ENCODE data around the gene RAMP3. TPM values are rescaled to one million over a fixed set of nuclear protein-coding genes. Genes with fewer than 3 reads are reported as not detected.

The RAMP3 gene
- total and polyA plus RNA-seq, 2 donors (not counting 1 experiment from before 2014, with no cell fraction given), result not detected

- Mint-ChIP-seq H3K4me1 (no peaks in the 10 kb centered on the region), H3K27ac (no peak overlapping the region), H3K4me3 (no peak overlapping the region), H3K9me3 (ENCODE audit: insufficient read depth) (no peaks in the 10 kb centered on the region), H3K27me3 (peaks cover 56% of the 10 kb centered on the region)
- H3K4me3 ChIP-seq (ENCODE audit: control extremely low read depth in 1 of 5, extremely low read depth in 1 of 5, insufficient read depth in 1 of 5, low read depth in 2 of 5, low read length in 4 of 5), result no peak overlapping the region
- TF ChIP-seq CTCF (IDR thresholded peaks at IDR 0.05), result no peak
- TF ChIP-seq EZH2 (IDR thresholded peaks at IDR 0.05; ENCODE audit: borderline replicate concordance, insufficient read depth, low read depth, low read length, poor library complexity, severe bottlenecking), result no peak
- H3K27me3 ChIP-seq (replicated peaks in 1 of 4; ENCODE audit: control extremely low read depth in 1 of 4, control insufficient read depth in 3 of 4, insufficient read depth in 4 of 4, low read length in 3 of 4), result peaks cover 0 to 31% (median 5%) of the 10 kb centered on the region in 4 experiments
- H3K9ac ChIP-seq (ENCODE audit: low read length), result no peak overlapping the region
- H3K79me2 ChIP-seq (ENCODE audit: control insufficient read depth, insufficient read depth, low read length), result no peaks in the 10 kb centered on the region
- no peak overlapping the region for H2AFZ ChIP-seq (ENCODE audit: insufficient read depth, low read depth, low read length, poor library complexity, severe bottlenecking)
- no peak overlapping the region for H3K4me2 ChIP-seq (replicated peaks; ENCODE audit: low read depth, low read length, poor library complexity, severe bottlenecking)
- no peak for ATAC-seq (ENCODE audit: low read depth)
- intact Hi-C loops (cut with micrococcal nuclease), result no loop called here
- POLR2A ChIA-PET, result no interaction called here
- no peaks in the 10 kb centered on the region for H3K4me1 ChIP-seq (ENCODE audit: control insufficient read depth in 2 of 2, insufficient read depth in 2 of 2, low read length in 2 of 2)
- CTCF ChIA-PET, result no interaction called here
- H3K27ac ChIP-seq (ENCODE audit: low read length in 2 of 2), result no peak overlapping the region
- H3K36me3 ChIP-seq (replicated peaks in 1 of 2; ENCODE audit: control extremely low read depth in 1 of 2, control insufficient read depth in 1 of 2, extremely low read depth in 1 of 2, insufficient read depth in 2 of 2, low read length in 1 of 2), result no peaks in the 10 kb centered on the region
- peaks cover 0 to 9% (median 0%) of the 10 kb centered on the region in 3 donors for H3K9me3 ChIP-seq (ENCODE audit: control extremely low read depth in 1 of 3, control insufficient read depth in 2 of 3, insufficient read depth in 1 of 3, low read length in 2 of 3)
- WGBS (ENCODE audit: insufficient coverage), result no CpG with 5 or more reads among the region's 2 CpGs
- no peak for DNase-seq
- no peaks in the 10 kb centered on the region for H4K20me1 ChIP-seq (ENCODE audit: control insufficient read depth, insufficient read depth, low read length, poor library complexity, severe bottlenecking)
Observed at GRCh38 chr7:45211958-45212357, 54.4 kb downstream of the RAMP3 start.

GRCh38 chr7:45212606-45213005 is 55.0 kb downstream of the RAMP3 start:
- Mint-ChIP-seq H3K4me1 (no peaks in the 10 kb centered on the region), H3K27me3 (peaks cover 55% of the 10 kb centered on the region), H3K9me3 (ENCODE audit: insufficient read depth) (no peaks in the 10 kb centered on the region), H3K27ac (no peak overlapping the region), H3K4me3 (no peak overlapping the region)
- Histone ChIP-seq H2AFZ (ENCODE audit: insufficient read depth, low read depth, low read length, poor library complexity, severe bottlenecking) (no peak overlapping the region), H3K4me3 (ENCODE audit: control extremely low read depth in 1 of 5, extremely low read depth in 1 of 5, insufficient read depth in 1 of 5, low read depth in 2 of 5, low read length in 4 of 5) (no peak overlapping the region), H3K9me3 (ENCODE audit: control extremely low read depth in 1 of 3, control insufficient read depth in 2 of 3, insufficient read depth in 1 of 3, low read length in 2 of 3) (peaks cover 0 to 9% (median 0%) of the 10 kb centered on the region in 3 donors), H3K9ac (ENCODE audit: low read length) (no peak overlapping the region), H3K79me2 (ENCODE audit: control insufficient read depth, insufficient read depth, low read length) (no peaks in the 10 kb centered on the region), H3K4me1 (ENCODE audit: control insufficient read depth in 2 of 2, insufficient read depth in 2 of 2, low read length in 2 of 2) (no peaks in the 10 kb centered on the region), H3K27me3 (replicated peaks in 1 of 4; ENCODE audit: control extremely low read depth in 1 of 4, control insufficient read depth in 3 of 4, insufficient read depth in 4 of 4, low read length in 3 of 4) (peaks cover 0 to 35% (median 5%) of the 10 kb centered on the region in 4 experiments), H3K27ac (ENCODE audit: low read length in 2 of 2) (no peak overlapping the region), H3K36me3 (replicated peaks in 1 of 2; ENCODE audit: control extremely low read depth in 1 of 2, control insufficient read depth in 1 of 2, extremely low read depth in 1 of 2, insufficient read depth in 2 of 2, low read length in 1 of 2) (no peaks in the 10 kb centered on the region), H4K20me1 (ENCODE audit: control insufficient read depth, insufficient read depth, low read length, poor library complexity, severe bottlenecking) (no peaks in the 10 kb centered on the region), H3K4me2 (replicated peaks; ENCODE audit: low read depth, low read length, poor library complexity, severe bottlenecking) (no peak overlapping the region)
- TF ChIP-seq EZH2 (IDR thresholded peaks at IDR 0.05; ENCODE audit: borderline replicate concordance, insufficient read depth, low read depth, low read length, poor library complexity, severe bottlenecking) (no peak), CTCF (IDR thresholded peaks at IDR 0.05) (no peak)
- no peak for DNase-seq
- intact Hi-C loops (cut with micrococcal nuclease), result no loop called here
- whole genome bisulfite sequencing (ENCODE audit: insufficient coverage), result 94% methylated on average over 3 of the region's 5 CpGs
- POLR2A ChIA-PET, result no interaction called here
- CTCF ChIA-PET, result no interaction called here
- no peak for ATAC-seq (ENCODE audit: low read depth)

Measured in B cell (primary cell).